Ovary (tissue), 9 donors: Measurements from ENCODE around the gene PPT1. TPM values are rescaled to one million over a fixed set of nuclear protein-coding genes. Genes with fewer than 3 reads are reported as not detected.

ENCODE experiments used
- DNase-seq, 5 donors: peaks; one replicate each; pipeline ENCODE4 v3.0.0-alpha.2; 2019 to 2020
- H3K27ac ChIP-seq, 2 donors: fragments of 200-600 bp; one replicate each; pipeline versions ENCODE4 v1.5.1 to v1.8.0; 2019 to 2022
- H3K27me3 ChIP-seq: fragments of 200-600 bp; one replicate; pipeline ENCODE4 v1.8.0; 2022
- H3K36me3 ChIP-seq: fragments of 200-600 bp; sonication (generic); one replicate; pipeline ENCODE4 v1.5.1; 2019
- H3K4me1 ChIP-seq: one replicate; pipeline ENCODE4 v1.8.1; 2013; ENCODE audit warnings: mild to moderate bottlenecking, moderate library complexity; ENCODE audit not compliant: insufficient read depth
- H3K4me3 ChIP-seq: fragments of 200-600 bp; sonication (generic); one replicate; pipeline ENCODE4 v1.5.1; 2017
- H3K9me3 ChIP-seq, 2 donors: fragments of 200-600 bp in 1 of 2; sonication (generic) in 1 of 2; one replicate each; pipeline versions ENCODE4 v1.5.1 to v1.8.1; 2013 to 2019; ENCODE audit warnings: mild to moderate bottlenecking in 1 of 2, moderate library complexity in 1 of 2
- CTCF ChIP-seq, 3 donors: fragments of 450-650 bp in 2 of 3; fragments of 200-600 bp in 1 of 3; IDR thresholded peaks; one replicate each; pipeline versions ENCODE4 v1.5.1 to v1.8.0; 2016 to 2022; ENCODE audit warnings: antibody characterized with exemption in 3 of 3, mild to moderate bottlenecking in 1 of 3
- EP300 ChIP-seq: sonication (generic); formaldehyde crosslinking; IDR thresholded peaks from one replicate; pipeline ENCODE4 v1.6.1; 2017; ENCODE audit warnings: antibody characterized with exemption
- POLR2A ChIP-seq: fragments of 450-650 bp; IDR thresholded peaks from one replicate; pipeline ENCODE4 v1.6.1; 2017; ENCODE audit warnings: antibody characterized with exemption, mild to moderate bottlenecking, moderate library complexity
- WGBS, 3 donors: extraction: QIAGEN DNeasy Blood & Tissue Kit in 1 of 3; methylation state at CpG; one replicate each; pipeline versions ENCODE4 v1.1.5 to v1.1.7; 2013 to 2017; 5-methylcytosine and 5-hydroxymethylcytosine counted together
- intact Hi-C, 4 donors: fragments of 100-400 bp; cut with DNase I; formaldehyde crosslinking; loops; one replicate each; pipeline versions ENCODE4 v1.11.0 to v1.15.1; 2022 to 2023
- polyA plus RNA-seq, 2 donors: library from polyadenylated mRNA; stranded (reverse); fragments of 200-250 nt in 1 of 2; fragments of 350-450 nt in 1 of 2; fragmentation: Illumina TruSeq in 1 of 2; extraction: RNeasy Lipid Tissue Mini Kit (QIAGEN cat#74804) in 1 of 2; gene quantifications; one replicate each; pipeline ENCODE4 v1.2.3, GENCODE V29; 2013 to 2014
- total RNA-seq, 7 donors: library from RNA; depleted of rRNA in 2 of 7; stranded (reverse); fragments of >200 nt in 2 of 7; fragmentation: NEBNext Ultra II Directional in 3 of 7; extraction: Animal tissue kit (Norgen Biotek cat#: 25700) in 3 of 7; gene quantifications; one replicate each; pipeline versions ENCODE4 v1.1.0 to v1.2.4, GENCODE V29; 2016 to 2023
- donor health status: DM: no; HTN: no; CAD: no; lungs with moderate emphysema.
- donor health status: DM: no; HTN: no; CAD: no.
- donor health status: Bipolar disorder and iron deficiency.
- donor health status: DM: yes; HTN: yes; CAD: no.
- donor health status: DM: no; HTN: no; CAD: no.
- donor health status: DM: yes; HTN: yes; CAD: no.

The PPT1 gene
- total and polyA plus RNA-seq, 9 donors: 38.0 to 247 (median 71.0) TPM

GRCh38 chr1:40096646-40096976, 441 bp downstream of the PPT1 start:
- 8 to 10% (median 9%) methylated on average over 9 of the region's 9 CpGs for WGBS, 3 donors
- Histone ChIP-seq H3K36me3 (no peaks in the 10 kb centered on the region), H3K27me3 (no peaks in the 10 kb centered on the region), H3K4me1 (peaks cover 3% of the 10 kb centered on the region), H3K27ac (no peak overlapping the region), H3K9me3 (no peaks in the 10 kb centered on the region), H3K4me3 (peak overlapping the region; percentile 62)
- no peak for DNase-seq
- intact Hi-C loops: no loop called here
- TF ChIP-seq POLR2A: no peak

GRCh38 chr1:40095806-40096205, 1.2 kb downstream of the PPT1 start:
- WGBS, 3 donors: 97% methylated on average over 3 of the region's 3 CpGs
- Histone ChIP-seq H3K4me1 (peaks cover 3% of the 10 kb centered on the region), H3K27me3 (no peaks in the 10 kb centered on the region), H3K4me3 (no peak overlapping the region), H3K9me3 (no peaks in the 10 kb centered on the region), H3K36me3 (no peaks in the 10 kb centered on the region), H3K27ac (no peak overlapping the region)
- DNase-seq: no peak
- intact Hi-C loops: no loop called here
- no peak for TF ChIP-seq CTCF (IDR thresholded peaks at IDR 0.05)
- no peak for TF ChIP-seq EP300
- TF ChIP-seq POLR2A: no peak

- Histone ChIP-seq H3K4me1 (peaks cover 3% of the 10 kb centered on the region), H3K27ac (no peak overlapping the region), H3K9me3 (no peaks in the 10 kb centered on the region), H3K36me3 (no peaks in the 10 kb centered on the region), H3K4me3 (no peak overlapping the region), H3K27me3 (no peaks in the 10 kb centered on the region)
- TF ChIP-seq EP300 (no peak), CTCF (IDR thresholded peaks at IDR 0.05) (no peak), POLR2A (no peak)
- no peak for DNase-seq
- WGBS, 3 donors: 66 to 77% (median 71%) methylated on average over 4 of the region's 4 CpGs
- intact Hi-C loops: no loop called here
Observed at GRCh38 chr1:40094466-40095110, 2.5 kb downstream of the PPT1 start.

GRCh38 chr1:40092706-40093639, 4.1 kb downstream of the PPT1 start:
- Histone ChIP-seq H3K4me1 (peaks cover 3% of the 10 kb centered on the region), H3K27me3 (no peaks in the 10 kb centered on the region), H3K4me3 (no peak overlapping the region), H3K36me3 (no peaks in the 10 kb centered on the region), H3K9me3 (no peaks in the 10 kb centered on the region), H3K27ac (no peak overlapping the region)
- WGBS, 3 donors: 56 to 60% (median 57%) methylated on average over 6 of the region's 6 CpGs
- TF ChIP-seq POLR2A (no peak), CTCF (IDR thresholded peaks at IDR 0.05) (no peak), EP300 (no peak)
- intact Hi-C loops: no loop called here
- no peak for DNase-seq

- intact Hi-C loops: no loop called here
- 83 to 86% (median 86%) methylated on average over 2 of the region's 2 CpGs for WGBS, 3 donors
Observed at GRCh38 chr1:40092241-40092640, 4.8 kb downstream of the PPT1 start.

More at GRCh38 chr1:40092241-40092640, 4.8 kb downstream of the PPT1 start:
- H3K36me3 ChIP-seq: no peaks in the 10 kb centered on the region
- no peak overlapping the region for H3K27ac ChIP-seq
- TF ChIP-seq EP300 (no peak), POLR2A (no peak), CTCF (IDR thresholded peaks at IDR 0.05) (no peak)
- no peaks in the 10 kb centered on the region for H3K27me3 ChIP-seq
- H3K4me3 ChIP-seq: no peak overlapping the region
- no peaks in the 10 kb centered on the region for H3K4me1 ChIP-seq
- H3K9me3 ChIP-seq: no peaks in the 10 kb centered on the region
- DNase-seq: no peak
